Lung (tissue), 12 donors: ENCODE results near the gene TTC28. TPM values are rescaled to one million over a fixed set of nuclear protein-coding genes. Genes with fewer than 3 reads are reported as not detected.
"Not testable (repeated sequence)": the region's sequence is repeated elsewhere in the genome, so short reads cannot be mapped to it uniquely, and the experiment has no call there.

Source experiments
- ATAC-seq: fragments of 200-7000 bp; cut with Tn5 transposase; one replicate; pipeline ENCODE4 v1.9.1; 2020; ENCODE audit warnings: moderate number of reproducible peaks; ENCODE audit not compliant: insufficient read depth, low FRiP score
- DNase-seq, 3 donors: peaks; one replicate each; pipeline ENCODE4 v3.0.0-alpha.2; 2013 to 2017
- H3K27ac ChIP-seq, 2 donors: one replicate each; pipeline ENCODE4 v1.5.1; 2013; ENCODE audit warnings: mild to moderate bottlenecking in 2 of 2, moderate library complexity in 2 of 2, control low read depth in 1 of 2, inconsistent platforms in 1 of 2, low read depth in 1 of 2, low read length in 1 of 2
- H3K27me3 ChIP-seq, 3 donors: one replicate each; pipeline ENCODE4 v1.5.1; 2013; ENCODE audit warnings: low read length in 2 of 3; ENCODE audit not compliant: control insufficient read depth in 3 of 3, insufficient read depth in 3 of 3
- H3K36me3 ChIP-seq, 4 donors: one replicate each; pipeline ENCODE4 v1.5.1; 2013; ENCODE audit warnings: low read length in 4 of 4, mild to moderate bottlenecking in 1 of 4, moderate library complexity in 1 of 4; ENCODE audit not compliant: control insufficient read depth in 4 of 4, insufficient read depth in 4 of 4
- H3K4me1 ChIP-seq, 5 donors: one replicate each; pipeline ENCODE4 v1.5.1; 2013; ENCODE audit warnings: low read length in 5 of 5, mild to moderate bottlenecking in 2 of 5, moderate library complexity in 1 of 5; ENCODE audit not compliant: control insufficient read depth in 5 of 5, insufficient read depth in 5 of 5
- H3K4me3 ChIP-seq: one replicate; pipeline ENCODE4 v1.5.1; 2013; ENCODE audit warnings: mild to moderate bottlenecking, control low read depth, moderate library complexity
- H3K9ac ChIP-seq, 2 donors: one replicate each; pipeline ENCODE4 v1.5.1; 2013; ENCODE audit warnings: low read length in 2 of 2, control low read depth in 1 of 2; ENCODE audit not compliant: insufficient read depth in 1 of 2
- H3K9me3 ChIP-seq, 4 donors: one replicate each; pipeline ENCODE4 v1.5.1; 2013; ENCODE audit warnings: low read length in 3 of 4, mild to moderate bottlenecking in 1 of 4, moderate library complexity in 1 of 4; ENCODE audit not compliant: control insufficient read depth in 4 of 4, insufficient read depth in 3 of 4
- CTCF ChIP-seq: IDR thresholded peaks from 2 replicates; pipeline ENCODE4 v1.5.1; 2012; ENCODE audit warnings: mild to moderate bottlenecking; ENCODE audit errors: control extremely low read depth, extremely low read depth
- WGBS, 2 donors: extraction: QIAGEN DNeasy Blood & Tissue Kit; methylation state at CpG; one replicate each; pipeline ENCODE4 v1.1.7; 2013; 5-methylcytosine and 5-hydroxymethylcytosine counted together
- polyA plus RNA-seq, 2 donors: library from polyadenylated mRNA; stranded (reverse); fragments of 200-250 nt; gene quantifications; one replicate each; pipeline ENCODE4 v1.2.1, GENCODE V29; 2013
- total RNA-seq, 2 donors: library from RNA; depleted of rRNA in 1 of 2; stranded (reverse); fragments of >200 nt in 1 of 2; gene quantifications; one replicate each; pipeline ENCODE4 v1.2.1, GENCODE V29; 2014 to 2021
- donor health status: control.
- donor health status: control.
- donor health status: Bipolar disorder and iron deficiency.
- donor health status: healthy.
- donor health status: DM: yes; HTN: yes; CAD: no.

Gene TTC28
- total and polyA plus RNA-seq, 4 donors, result 4.7 to 72.2 (median 24.8) TPM

- Histone ChIP-seq H3K27ac (no peak overlapping the region), H3K4me3 (no peak overlapping the region), H3K4me1 (peaks cover 0 to 12% (median 2%) of the 10 kb centered on the region in 5 donors), H3K27me3 (no peaks in the 10 kb centered on the region), H3K36me3 (no peaks in the 10 kb centered on the region), H3K9ac (no peak overlapping the region), H3K9me3 (no peaks in the 10 kb centered on the region)
- no peak for ATAC-seq
- DNase-seq, result no peak
- no peak for TF ChIP-seq CTCF
Measured at GRCh38 chr22:28171712-28172111, 507.9 kb downstream of the TTC28 start.

- DNase-seq (peak in 1 of 3 donors; percentile 50), ATAC-seq (no peak)
- Histone ChIP-seq H3K27me3 (no peaks in the 10 kb centered on the region), H3K4me3 (no peak overlapping the region), H3K27ac (no peak overlapping the region), H3K36me3 (no peaks in the 10 kb centered on the region), H3K9ac (no peak overlapping the region), H3K9me3 (no peaks in the 10 kb centered on the region), H3K4me1 (peaks cover 0 to 12% (median 2%) of the 10 kb centered on the region in 5 donors)
- WGBS, 2 donors, result 74 to 87% methylated on average over 2 of the region's 2 CpGs
- no peak for TF ChIP-seq CTCF
Measured at GRCh38 chr22:28171115-28171514, 508.5 kb downstream of the TTC28 start.

GRCh38 chr22:28169314-28169713 is 510.3 kb downstream of the TTC28 start:
- not testable (repeated sequence) for H3K9ac ChIP-seq, H3K27ac ChIP-seq, ATAC-seq, H3K36me3 ChIP-seq, H3K9me3 ChIP-seq, H3K4me3 ChIP-seq, H3K27me3 ChIP-seq, DNase-seq
- peaks cover 0 to 12% (median 2%) of the 10 kb centered on the region in 5 donors for H3K4me1 ChIP-seq
- WGBS, 2 donors, result 97 to 99% methylated on average over 2 of the region's 2 CpGs

GRCh38 chr22:28155808-28156207 is 523.8 kb downstream of the TTC28 start:
- DNase-seq (no peak), ATAC-seq (no peak)
- Histone ChIP-seq H3K4me3 (no peak overlapping the region), H3K9me3 (no peaks in the 10 kb centered on the region), H3K36me3 (peaks cover 0 to 2% (median 1%) of the 10 kb centered on the region in 4 donors), H3K27ac (no peak overlapping the region), H3K4me1 (peaks cover 0 to 10% (median 0%) of the 10 kb centered on the region in 5 donors), H3K27me3 (no peaks in the 10 kb centered on the region), H3K9ac (no peak overlapping the region)
- no peak for TF ChIP-seq CTCF
